Neural cell (in vitro differentiated cells): ENCODE data around the gene ACACA. TPM values are rescaled to one million over a fixed set of nuclear protein-coding genes. Genes with fewer than 3 reads are reported as not detected.

Source experiments
- H2AFZ ChIP-seq: fragments of 200-600, 300-800 bp; sonication (generic), shearing (Covaris generic); 2 replicates; pipeline ENCODE4 v1.6.0; 2014; ENCODE audit warnings: low read depth, mild to moderate bottlenecking, antibody characterized with exemption, low read length, moderate library complexity
- H3F3A ChIP-seq: fragments of 200-600 bp; shearing (Covaris generic); 2 replicates; pipeline ENCODE4 v1.6.1; 2016; ENCODE audit warnings: mild to moderate bottlenecking, moderate library complexity, mixed read lengths, antibody characterized with exemption, low read length; ENCODE audit not compliant: insufficient read depth, poor library complexity, severe bottlenecking
- H3K27ac ChIP-seq: fragments of 200-600, 300-800 bp; sonication (generic), shearing (Covaris generic); 2 replicates; pipeline ENCODE4 v1.5.1; 2014; ENCODE audit warnings: mild to moderate bottlenecking, low read length, moderate library complexity
- H3K27me3 ChIP-seq: fragments of 300-800, 200-600 bp; sonication (generic), shearing (Covaris generic); 2 replicates; pipeline ENCODE4 v1.6.0; 2014; ENCODE audit warnings: mild to moderate bottlenecking, low read depth, low read length, moderate library complexity; ENCODE audit not compliant: insufficient read depth
- H3K36me3 ChIP-seq: fragments of 300-800, 200-600 bp; sonication (generic), shearing (Covaris generic); 2 replicates; pipeline ENCODE4 v1.5.1; 2014; ENCODE audit warnings: mild to moderate bottlenecking, antibody characterized with exemption, low read length, moderate library complexity; ENCODE audit not compliant: insufficient read depth
- H3K4me2 ChIP-seq: fragments of 300-800, 200-600 bp; sonication (generic), shearing (Covaris generic); 2 replicates; pipeline ENCODE4 v1.6.0; 2014; ENCODE audit warnings: mild to moderate bottlenecking, low read length
- H3K4me3 ChIP-seq: fragments of 300-800, 200-600 bp; sonication (generic), shearing (Covaris generic); 2 replicates; pipeline ENCODE4 v1.5.1; 2014; ENCODE audit warnings: mild to moderate bottlenecking, low read length, moderate library complexity
- H3K79me2 ChIP-seq: fragments of 200-600 bp; shearing (Covaris generic); replicated peaks from 2 replicates; pipeline ENCODE4 v1.6.0; 2014; ENCODE audit warnings: mild to moderate bottlenecking, low read length, moderate library complexity; ENCODE audit not compliant: insufficient read depth
- H3K9ac ChIP-seq: fragments of 300-800, 200-600 bp; sonication (generic), shearing (Covaris generic); 2 replicates; pipeline ENCODE4 v1.6.1; 2016; ENCODE audit warnings: mild to moderate bottlenecking, low read length, mixed read lengths
- H3K9me2 ChIP-seq: fragments of 200-600 bp; shearing (Covaris generic); 2 replicates; pipeline ENCODE4 v1.6.1; 2016; ENCODE audit warnings: mild to moderate bottlenecking, low read length, mixed read lengths; ENCODE audit not compliant: insufficient read depth
- H3K9me3 ChIP-seq: fragments of 200-600, 300-800 bp; sonication (generic), shearing (Covaris generic); 2 replicates; pipeline ENCODE4 v1.6.1; 2016; ENCODE audit warnings: mild to moderate bottlenecking, mixed run types, low read length, moderate library complexity, mixed read lengths
- H4K20me1 ChIP-seq: fragments of 200-600 bp; shearing (Covaris generic); 2 replicates; pipeline ENCODE4 v1.6.1; 2016; ENCODE audit warnings: mild to moderate bottlenecking, mixed run types; ENCODE audit not compliant: insufficient read depth
- EP300 ChIP-seq: fragments of 450-650 bp; conservative IDR thresholded peaks from 2 replicates; pipeline ENCODE4 v1.6.1; 2014; ENCODE audit warnings: antibody characterized with exemption, mild to moderate bottlenecking, moderate library complexity; ENCODE audit not compliant: poor library complexity, severe bottlenecking
- EZH2 ChIP-seq: fragments of 200-600, 300-800 bp; shearing (Covaris generic), sonication (generic); IDR thresholded peaks from 2 replicates; pipeline ENCODE4 v1.6.1; 2014; ENCODE audit warnings: antibody characterized with exemption, low read length, borderline replicate concordance, mild to moderate bottlenecking; ENCODE audit not compliant: insufficient read depth, poor library complexity, severe bottlenecking
- MXI1 ChIP-seq: fragments of 450-650 bp; conservative IDR thresholded peaks from 2 replicates; pipeline ENCODE4 v1.6.1; 2014; ENCODE audit warnings: antibody characterized with exemption, mild to moderate bottlenecking; ENCODE audit not compliant: poor library complexity, severe bottlenecking
- POLR2AphosphoS5 ChIP-seq: IDR thresholded peaks from 2 replicates; pipeline ENCODE4 v1.6.1; 2012
- RAD21 ChIP-seq: fragments of 450-650 bp; conservative IDR thresholded peaks from 2 replicates; pipeline ENCODE4 v1.6.1; 2014; ENCODE audit warnings: antibody characterized with exemption, mild to moderate bottlenecking, moderate library complexity
- SMC3 ChIP-seq: fragments of 450-650 bp; conservative IDR thresholded peaks from 2 replicates; pipeline ENCODE4 v1.6.1; 2014; ENCODE audit warnings: antibody characterized with exemption, mild to moderate bottlenecking, moderate library complexity; ENCODE audit not compliant: poor library complexity
- TAF1 ChIP-seq: IDR thresholded peaks from 2 replicates; pipeline ENCODE4 v1.6.1; 2012; ENCODE audit warnings: low read depth
- polyA plus RNA-seq: library from polyadenylated mRNA; depleted of rRNA; stranded (reverse); fragments of >200 nt; gene quantifications from 2 replicates; pipeline ENCODE4 v1.2.3, GENCODE V29; 2014
- TF ChIP-seq, protein P1 (sequence below): IDR thresholded peaks from 2 replicates; pipeline ENCODE4 v1.6.1; 2012; ENCODE audit warnings: borderline replicate concordance
- TF ChIP-seq, protein P2 (sequence below): fragments of 450-650 bp; IDR thresholded peaks from 2 replicates; pipeline ENCODE4 v1.5.1; 2014; ENCODE audit warnings: antibody characterized with exemption, mild to moderate bottlenecking, moderate library complexity; ENCODE audit not compliant: poor library complexity, severe bottlenecking

The ACACA gene
- polyA plus RNA-seq, 1 donor from 2014 or later = 38.4 TPM

DNA sequence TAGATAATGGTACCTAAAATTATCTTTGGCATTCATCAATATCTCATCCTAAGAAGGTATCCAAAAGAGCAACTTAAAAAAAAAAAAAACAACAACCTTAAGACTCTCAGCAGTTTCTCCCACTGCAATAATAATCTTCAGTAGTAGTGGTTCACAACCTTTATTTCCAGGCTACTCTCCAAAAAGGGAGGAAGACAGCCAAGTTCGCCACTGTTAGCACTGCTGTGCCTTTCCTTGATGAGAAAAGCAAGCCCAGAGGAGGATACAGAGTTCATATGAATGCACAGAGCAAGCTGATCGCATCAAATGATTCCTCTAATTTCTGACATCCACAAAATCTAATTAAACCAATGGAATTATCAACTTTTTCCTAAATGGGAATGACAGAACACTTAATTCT is 258.5 kb downstream of the ACACA start:
- H3K9me2 ChIP-seq = no peaks in the 10 kb centered on the region
- TF ChIP-seq TAF1 (no peak), MXI1 (no peak)
- H3K27me3 ChIP-seq = no peaks in the 10 kb centered on the region
- no peak overlapping the region for H3K4me3 ChIP-seq
- no peaks in the 10 kb centered on the region for H3K36me3 ChIP-seq
- no peak overlapping the region for H3K4me2 ChIP-seq
- H3K9me3 ChIP-seq = no peaks in the 10 kb centered on the region
- H3K27ac ChIP-seq = no peak overlapping the region
- no peaks in the 10 kb centered on the region for H3K79me2 ChIP-seq
- no peaks in the 10 kb centered on the region for H4K20me1 ChIP-seq
- H2AFZ ChIP-seq = no peak overlapping the region
- H3K9ac ChIP-seq = no peak overlapping the region
- H3F3A ChIP-seq = no peaks in the 10 kb centered on the region

DNA sequence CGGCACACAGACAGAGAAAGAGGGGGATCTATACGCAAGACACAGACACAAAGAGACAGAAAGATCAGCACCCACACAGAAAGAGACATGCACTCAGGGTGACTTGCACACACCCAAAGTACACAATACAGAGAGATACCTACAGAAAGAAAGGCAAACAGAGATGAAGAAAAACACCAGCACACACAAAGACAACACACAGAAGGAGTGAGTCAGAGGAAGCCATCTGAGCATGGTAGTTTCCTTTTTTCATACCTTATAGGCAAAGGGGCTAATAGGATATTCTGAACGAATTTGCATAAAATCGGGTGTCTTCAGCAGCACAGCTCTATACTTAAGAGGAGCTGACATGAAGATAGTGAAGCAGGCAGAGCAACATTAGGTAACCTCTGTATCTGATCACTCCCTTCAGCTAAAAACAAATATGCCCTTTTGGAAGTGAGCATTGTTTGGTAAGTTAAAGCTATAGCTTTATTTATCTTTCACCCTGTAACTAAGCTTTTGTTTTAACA is 259.3 kb downstream of the ACACA start:
- H3K27me3 ChIP-seq = no peaks in the 10 kb centered on the region
- H3K36me3 ChIP-seq = no peaks in the 10 kb centered on the region
- H3K9ac ChIP-seq = no peak overlapping the region
- no peaks in the 10 kb centered on the region for H3K9me2 ChIP-seq
- peak overlapping the region; percentile 11 for H3K27ac ChIP-seq
- no peak overlapping the region for H3K4me3 ChIP-seq
- H4K20me1 ChIP-seq = no peaks in the 10 kb centered on the region
- H3K79me2 ChIP-seq = no peaks in the 10 kb centered on the region
- H3K9me3 ChIP-seq = no peaks in the 10 kb centered on the region
- TF ChIP-seq EZH2 (no peak), POLR2AphosphoS5 (no peak), RAD21 (no peak)
- TF ChIP-seq, protein P1, sequence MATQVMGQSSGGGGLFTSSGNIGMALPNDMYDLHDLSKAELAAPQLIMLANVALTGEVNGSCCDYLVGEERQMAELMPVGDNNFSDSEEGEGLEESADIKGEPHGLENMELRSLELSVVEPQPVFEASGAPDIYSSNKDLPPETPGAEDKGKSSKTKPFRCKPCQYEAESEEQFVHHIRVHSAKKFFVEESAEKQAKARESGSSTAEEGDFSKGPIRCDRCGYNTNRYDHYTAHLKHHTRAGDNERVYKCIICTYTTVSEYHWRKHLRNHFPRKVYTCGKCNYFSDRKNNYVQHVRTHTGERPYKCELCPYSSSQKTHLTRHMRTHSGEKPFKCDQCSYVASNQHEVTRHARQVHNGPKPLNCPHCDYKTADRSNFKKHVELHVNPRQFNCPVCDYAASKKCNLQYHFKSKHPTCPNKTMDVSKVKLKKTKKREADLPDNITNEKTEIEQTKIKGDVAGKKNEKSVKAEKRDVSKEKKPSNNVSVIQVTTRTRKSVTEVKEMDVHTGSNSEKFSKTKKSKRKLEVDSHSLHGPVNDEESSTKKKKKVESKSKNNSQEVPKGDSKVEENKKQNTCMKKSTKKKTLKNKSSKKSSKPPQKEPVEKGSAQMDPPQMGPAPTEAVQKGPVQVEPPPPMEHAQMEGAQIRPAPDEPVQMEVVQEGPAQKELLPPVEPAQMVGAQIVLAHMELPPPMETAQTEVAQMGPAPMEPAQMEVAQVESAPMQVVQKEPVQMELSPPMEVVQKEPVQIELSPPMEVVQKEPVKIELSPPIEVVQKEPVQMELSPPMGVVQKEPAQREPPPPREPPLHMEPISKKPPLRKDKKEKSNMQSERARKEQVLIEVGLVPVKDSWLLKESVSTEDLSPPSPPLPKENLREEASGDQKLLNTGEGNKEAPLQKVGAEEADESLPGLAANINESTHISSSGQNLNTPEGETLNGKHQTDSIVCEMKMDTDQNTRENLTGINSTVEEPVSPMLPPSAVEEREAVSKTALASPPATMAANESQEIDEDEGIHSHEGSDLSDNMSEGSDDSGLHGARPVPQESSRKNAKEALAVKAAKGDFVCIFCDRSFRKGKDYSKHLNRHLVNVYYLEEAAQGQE = no peak
- H2AFZ ChIP-seq = no peak overlapping the region
- no peak overlapping the region for H3K4me2 ChIP-seq
- peaks cover 2% of the 10 kb centered on the region for H3F3A ChIP-seq

- TF ChIP-seq EZH2 (no peak), EP300 (no peak), SMC3 (no peak), POLR2AphosphoS5 (no peak), TAF1 (no peak), MXI1 (no peak), RAD21 (no peak)
- TF ChIP-seq, protein P2, sequence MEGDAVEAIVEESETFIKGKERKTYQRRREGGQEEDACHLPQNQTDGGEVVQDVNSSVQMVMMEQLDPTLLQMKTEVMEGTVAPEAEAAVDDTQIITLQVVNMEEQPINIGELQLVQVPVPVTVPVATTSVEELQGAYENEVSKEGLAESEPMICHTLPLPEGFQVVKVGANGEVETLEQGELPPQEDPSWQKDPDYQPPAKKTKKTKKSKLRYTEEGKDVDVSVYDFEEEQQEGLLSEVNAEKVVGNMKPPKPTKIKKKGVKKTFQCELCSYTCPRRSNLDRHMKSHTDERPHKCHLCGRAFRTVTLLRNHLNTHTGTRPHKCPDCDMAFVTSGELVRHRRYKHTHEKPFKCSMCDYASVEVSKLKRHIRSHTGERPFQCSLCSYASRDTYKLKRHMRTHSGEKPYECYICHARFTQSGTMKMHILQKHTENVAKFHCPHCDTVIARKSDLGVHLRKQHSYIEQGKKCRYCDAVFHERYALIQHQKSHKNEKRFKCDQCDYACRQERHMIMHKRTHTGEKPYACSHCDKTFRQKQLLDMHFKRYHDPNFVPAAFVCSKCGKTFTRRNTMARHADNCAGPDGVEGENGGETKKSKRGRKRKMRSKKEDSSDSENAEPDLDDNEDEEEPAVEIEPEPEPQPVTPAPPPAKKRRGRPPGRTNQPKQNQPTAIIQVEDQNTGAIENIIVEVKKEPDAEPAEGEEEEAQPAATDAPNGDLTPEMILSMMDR = no peak
- TF ChIP-seq, protein P1 = no peak
- no peaks in the 10 kb centered on the region for H3K9me2 ChIP-seq
- H3K4me2 ChIP-seq = peak overlapping the region; percentile 27
- H3K27me3 ChIP-seq = no peaks in the 10 kb centered on the region
- H2AFZ ChIP-seq = no peak overlapping the region
- H3K4me3 ChIP-seq = no peak overlapping the region
- H3K79me2 ChIP-seq = no peaks in the 10 kb centered on the region
- peaks cover 2% of the 10 kb centered on the region for H3F3A ChIP-seq
- no peak overlapping the region for H3K27ac ChIP-seq
- no peaks in the 10 kb centered on the region for H3K36me3 ChIP-seq
- no peak overlapping the region for H3K9ac ChIP-seq
- no peaks in the 10 kb centered on the region for H3K9me3 ChIP-seq
- H4K20me1 ChIP-seq = no peaks in the 10 kb centered on the region
Observed at GRCh38 chr17:37146086-37147064, 260.3 kb downstream of the ACACA start.
